Activated CD8-positive, alpha-beta memory T cell treated with anti-CD3 and anti-CD28 coated beads for 36 hours (primary cell): Measurements from ENCODE around the gene EP300. TPM values are rescaled to one million over a fixed set of nuclear protein-coding genes. Genes with fewer than 3 reads are reported as not detected.

Experiments used
- CTCF ChIA-PET: fragments of 350-600 bp; sonication (Branson Sonifier 250); formaldehyde crosslinking; loops from one replicate; lab custom pipeline; 2021; ENCODE audit warnings: antibody characterized with exemption; lab: Charles Lee
- POLR2A ChIA-PET: fragments of 350-600 bp; sonication (Branson Sonifier 250); formaldehyde crosslinking; loops from one replicate; lab custom pipeline; 2021; ENCODE audit warnings: antibody characterized with exemption; lab: Charles Lee
- total RNA-seq, 2 experiments: library from RNA; stranded (reverse); gene quantifications; one replicate each; pipeline ENCODE4 v1.2.3, GENCODE V29; 2021

The EP300 gene
- total RNA-seq, 2 experiments from 2014 or later: 45.5 to 48.3 TPM

DNA sequence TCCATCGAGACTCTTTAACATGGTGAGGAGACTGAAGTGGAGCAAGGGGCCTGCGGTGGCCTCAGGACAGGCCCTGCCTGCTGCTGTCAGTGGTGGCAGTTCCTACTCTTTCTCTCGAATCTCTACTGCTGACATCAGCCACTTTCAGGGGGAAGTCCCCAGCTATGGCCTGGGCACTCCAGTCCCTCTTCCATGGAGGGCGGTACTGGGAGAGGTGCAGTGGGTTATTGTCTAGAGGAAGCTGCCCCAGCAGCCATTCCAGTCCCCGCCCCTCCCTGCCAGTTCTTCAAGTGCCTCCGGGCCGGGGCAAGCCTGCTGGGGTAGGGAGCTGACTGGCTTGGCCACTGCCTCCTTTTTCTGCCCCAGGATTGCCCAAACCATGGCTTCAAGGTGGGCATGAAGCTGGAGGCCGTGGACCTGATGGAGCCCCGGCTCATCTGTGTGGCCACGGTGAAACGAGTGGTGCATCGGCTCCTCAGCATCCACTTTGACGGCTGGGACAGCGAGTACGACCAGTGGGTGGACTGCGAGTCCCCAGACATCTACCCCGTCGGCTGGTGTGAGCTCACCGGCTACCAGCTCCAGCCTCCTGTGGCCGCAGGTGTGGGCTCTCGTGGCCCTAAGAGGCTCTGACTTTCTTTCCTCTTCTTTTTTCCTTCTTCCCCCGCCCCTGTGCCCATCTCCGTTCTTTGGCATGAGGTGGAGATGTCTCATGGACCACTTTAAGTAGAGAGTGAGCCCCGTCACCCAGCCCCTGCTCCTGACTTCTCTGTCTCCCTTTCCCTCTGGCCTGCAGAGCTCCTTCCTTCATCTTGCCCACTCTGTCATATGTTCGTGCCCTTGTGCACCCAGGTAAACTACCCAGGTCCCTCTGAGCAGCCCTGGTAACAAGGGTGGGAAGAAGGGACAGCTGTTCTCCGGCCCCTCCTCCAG is 134.6 kb downstream of the EP300 start:
- POLR2A ChIA-PET: interaction anchor here (0.6 kb wide), 1 partner anchor 115 kb away, joined by 3 read pairs; no protein-coding TSS in a partner anchor
- CTCF ChIA-PET: interaction anchor here (0.7 to 2.3 kb wide), 3 partner anchors 11 to 304 kb away, joined by 3 to 8 read pairs (median 5); no protein-coding TSS in a partner anchor

- CTCF ChIA-PET: no interaction called here
- POLR2A ChIA-PET: no interaction called here
Observed at GRCh38 chr22:41229215-41229614, 136.8 kb downstream of the EP300 start.

Other genes starting within 250 kb of the EP300 start
- 100 to 1,000 TPM; 205 to 209 TPM for gene ST13, start 236.0 kb upstream of the EP300 start, total RNA-seq
- 10 to 100 TPM; 18.5 to 20.3 TPM for gene XPNPEP3, start 235.4 kb upstream of the EP300 start, total RNA-seq
- not detected for gene DNAJB7, start 230.5 kb upstream of the EP300 start, total RNA-seq
- gene RBX1, start 141.2 kb upstream of the EP300 start, total RNA-seq: 10 to 100 TPM; 97.8 to 98.2 TPM
- 10 to 100 TPM; 48.4 to 52.6 TPM for gene L3MBTL2, start 112.7 kb downstream of the EP300 start, total RNA-seq
- under 1 TPM in 1 of 2 experiments, not detected in 1; 0.08 TPM for gene CHADL, start 148.3 kb downstream of the EP300 start, total RNA-seq
- 100 to 1,000 TPM; 176 to 178 TPM for gene RANGAP1, start 193.6 kb downstream of the EP300 start, total RNA-seq
- gene ZC3H7B, start 208.9 kb downstream of the EP300 start, total RNA-seq: 10 to 100 TPM; 57.8 to 58.2 TPM